GM12801 (cell line): Measurements from ENCODE around the gene SLC29A4.

Experiments used
- CTCF ChIP-seq: IDR thresholded peaks from one replicate; pipeline ENCODE4 v1.5.1; 2011; ENCODE audit warnings: control low read depth; ENCODE audit not compliant: insufficient read length; ENCODE audit errors: extremely low read depth

The SLC29A4 gene

GRCh38 chr7:5352440-5353010, 69.8 kb downstream of the SLC29A4 start:
- TF ChIP-seq CTCF: no peak

- no peak for TF ChIP-seq CTCF
Observed at GRCh38 chr7:5354460-5355232, 71.9 kb downstream of the SLC29A4 start.
